ENCODE data around the gene RHBDD1. TPM values are rescaled to one million over a fixed set of nuclear protein-coding genes. Genes with fewer than 3 reads are reported as not detected.

Gene RHBDD1
- total RNA-seq, 2 donors from 2014 or later: 10.2 to 17.3 TPM

DNA sequence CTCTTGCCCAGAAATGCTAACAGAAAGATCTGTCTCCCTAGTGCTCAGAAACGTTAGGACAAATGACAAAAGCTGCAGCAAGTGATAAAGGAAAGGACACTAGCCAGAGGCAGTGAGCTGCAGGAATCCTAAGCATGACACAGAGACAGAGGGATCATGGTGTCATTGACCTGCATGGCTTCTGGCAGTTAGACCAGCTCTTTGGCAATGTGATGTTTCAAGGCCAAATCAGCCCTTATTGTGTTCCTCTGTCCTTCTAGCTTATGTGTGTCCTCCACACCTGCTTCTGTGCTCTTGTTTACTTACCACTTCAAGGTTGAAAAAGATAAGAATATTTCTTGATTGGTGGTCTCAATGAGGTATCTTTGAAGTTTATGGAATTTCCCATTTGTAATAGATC is 120.8 kb downstream of the RHBDD1 start:
- no peak for DNase-seq (ENCODE audit: low spot score)
- Histone ChIP-seq H3K4me1 (ENCODE audit: control insufficient read depth in 1 of 2, low read depth in 2 of 2) (peaks cover 16 to 35% of the 10 kb centered on the region in 2 donors), H3K36me3 (no peaks in the 10 kb centered on the region), H3K27ac (no peak overlapping the region), H3K4me3 (no peak overlapping the region), H3K27me3 (replicated peaks; ENCODE audit: insufficient read depth) (no peaks in the 10 kb centered on the region), H3K9me3 (no peaks in the 10 kb centered on the region)
- TF ChIP-seq, protein P1, sequence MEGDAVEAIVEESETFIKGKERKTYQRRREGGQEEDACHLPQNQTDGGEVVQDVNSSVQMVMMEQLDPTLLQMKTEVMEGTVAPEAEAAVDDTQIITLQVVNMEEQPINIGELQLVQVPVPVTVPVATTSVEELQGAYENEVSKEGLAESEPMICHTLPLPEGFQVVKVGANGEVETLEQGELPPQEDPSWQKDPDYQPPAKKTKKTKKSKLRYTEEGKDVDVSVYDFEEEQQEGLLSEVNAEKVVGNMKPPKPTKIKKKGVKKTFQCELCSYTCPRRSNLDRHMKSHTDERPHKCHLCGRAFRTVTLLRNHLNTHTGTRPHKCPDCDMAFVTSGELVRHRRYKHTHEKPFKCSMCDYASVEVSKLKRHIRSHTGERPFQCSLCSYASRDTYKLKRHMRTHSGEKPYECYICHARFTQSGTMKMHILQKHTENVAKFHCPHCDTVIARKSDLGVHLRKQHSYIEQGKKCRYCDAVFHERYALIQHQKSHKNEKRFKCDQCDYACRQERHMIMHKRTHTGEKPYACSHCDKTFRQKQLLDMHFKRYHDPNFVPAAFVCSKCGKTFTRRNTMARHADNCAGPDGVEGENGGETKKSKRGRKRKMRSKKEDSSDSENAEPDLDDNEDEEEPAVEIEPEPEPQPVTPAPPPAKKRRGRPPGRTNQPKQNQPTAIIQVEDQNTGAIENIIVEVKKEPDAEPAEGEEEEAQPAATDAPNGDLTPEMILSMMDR (IDR thresholded peaks at IDR 0.05): no peak
- ATAC-seq (ENCODE audit: insufficient number of reproducible peaks, low FRiP score, low read depth): no peak

DNA sequence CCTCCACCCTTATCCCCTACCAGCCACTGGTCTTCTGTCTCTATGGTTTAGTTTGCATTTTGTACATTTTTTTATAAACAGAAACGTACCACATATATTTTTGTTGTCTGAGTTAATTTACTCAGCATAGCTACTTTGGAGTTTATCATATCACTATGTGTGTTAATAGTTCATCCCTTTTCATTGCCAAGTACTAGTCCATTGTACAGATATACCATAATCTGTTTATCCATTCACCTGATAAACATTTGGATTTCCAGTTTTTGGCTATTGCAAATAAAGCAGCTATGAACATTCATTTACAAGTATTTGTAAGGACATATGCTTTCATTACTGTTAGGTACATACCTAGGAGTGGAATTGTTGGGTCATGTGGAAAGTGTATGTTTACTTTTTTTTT is 123.6 kb downstream of the RHBDD1 start:
- H3K4me3 ChIP-seq: no peak overlapping the region
- ATAC-seq (ENCODE audit: insufficient number of reproducible peaks, low FRiP score, low read depth) (no peak), DNase-seq (ENCODE audit: low spot score) (no peak)
- H3K36me3 ChIP-seq: no peaks in the 10 kb centered on the region
- H3K27me3 ChIP-seq (replicated peaks; ENCODE audit: insufficient read depth): no peaks in the 10 kb centered on the region
- H3K27ac ChIP-seq: no peak overlapping the region
- TF ChIP-seq, protein P1 (IDR thresholded peaks at IDR 0.05): no peak
- peaks cover 4 to 26% of the 10 kb centered on the region in 2 donors for H3K4me1 ChIP-seq (ENCODE audit: control insufficient read depth in 1 of 2, low read depth in 2 of 2)
- H3K9me3 ChIP-seq: no peaks in the 10 kb centered on the region

DNA sequence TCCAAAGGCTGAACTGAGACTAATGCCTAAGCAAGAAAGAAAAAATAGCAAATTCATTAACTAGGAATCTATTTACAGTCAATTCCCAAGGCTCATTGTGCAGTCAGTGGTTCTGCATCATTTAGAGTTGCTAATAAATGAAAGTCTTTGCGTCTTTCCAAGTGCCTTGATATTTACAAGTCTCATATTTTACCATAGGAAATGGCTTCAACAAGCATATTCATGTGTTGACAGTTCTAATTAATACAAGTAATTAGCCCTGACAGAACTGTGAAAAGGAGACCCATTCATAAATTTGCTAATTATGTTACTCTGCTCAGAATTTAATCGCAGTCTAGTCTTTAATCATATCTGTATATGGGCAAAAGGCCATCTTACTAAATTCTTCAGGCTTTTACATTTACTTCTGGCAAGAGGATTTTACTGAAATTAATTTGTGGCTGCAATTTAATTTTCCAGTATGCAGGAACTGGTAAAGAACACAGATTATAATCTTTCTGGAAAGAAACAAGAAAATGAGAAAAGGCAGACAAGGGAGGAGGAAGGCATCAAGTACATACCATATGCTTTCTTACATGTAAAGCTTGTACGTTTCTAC is 126.4 kb downstream of the RHBDD1 start:
- TF ChIP-seq, protein P1 (IDR thresholded peaks at IDR 0.05): no peak
- ATAC-seq (ENCODE audit: insufficient number of reproducible peaks, low FRiP score, low read depth) (no peak), DNase-seq (ENCODE audit: low spot score) (no peak)
- Histone ChIP-seq H3K27me3 (replicated peaks; ENCODE audit: insufficient read depth) (no peaks in the 10 kb centered on the region), H3K9me3 (no peaks in the 10 kb centered on the region), H3K36me3 (no peaks in the 10 kb centered on the region), H3K4me1 (ENCODE audit: control insufficient read depth in 1 of 2, low read depth in 2 of 2) (peaks cover 0 to 12% of the 10 kb centered on the region in 2 donors), H3K4me3 (no peak overlapping the region), H3K27ac (no peak overlapping the region)

DNA sequence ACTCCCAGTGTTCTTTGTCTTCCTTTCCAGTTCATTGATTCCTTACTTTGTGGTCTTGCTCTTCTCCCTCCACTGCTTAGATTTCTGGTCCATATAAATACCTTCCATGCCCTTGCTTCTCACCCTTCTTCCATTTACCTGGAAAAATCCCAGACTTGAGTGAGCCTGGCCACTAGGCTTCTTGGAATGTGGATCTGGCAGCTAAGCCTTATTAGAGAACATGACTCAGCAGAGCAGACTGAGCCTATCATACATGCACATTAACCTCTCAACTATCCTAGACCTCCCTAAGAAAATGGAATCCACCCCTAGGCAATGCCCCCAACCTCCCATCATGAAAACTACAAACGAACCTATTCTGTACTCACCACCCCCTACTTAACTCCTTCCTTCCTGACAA is 127.7 kb downstream of the RHBDD1 start:
- Histone ChIP-seq H3K27me3 (replicated peaks; ENCODE audit: insufficient read depth) (no peaks in the 10 kb centered on the region), H3K4me1 (ENCODE audit: control insufficient read depth in 1 of 2, low read depth in 2 of 2) (peaks cover 0 to 19% of the 10 kb centered on the region in 2 donors), H3K27ac (no peak overlapping the region), H3K36me3 (no peaks in the 10 kb centered on the region), H3K4me3 (no peak overlapping the region), H3K9me3 (no peaks in the 10 kb centered on the region)
- no peak for DNase-seq (ENCODE audit: low spot score)
- ATAC-seq (ENCODE audit: insufficient number of reproducible peaks, low FRiP score, low read depth): peak; percentile 56
- TF ChIP-seq, protein P1 (IDR thresholded peaks at IDR 0.05): no peak

DNA sequence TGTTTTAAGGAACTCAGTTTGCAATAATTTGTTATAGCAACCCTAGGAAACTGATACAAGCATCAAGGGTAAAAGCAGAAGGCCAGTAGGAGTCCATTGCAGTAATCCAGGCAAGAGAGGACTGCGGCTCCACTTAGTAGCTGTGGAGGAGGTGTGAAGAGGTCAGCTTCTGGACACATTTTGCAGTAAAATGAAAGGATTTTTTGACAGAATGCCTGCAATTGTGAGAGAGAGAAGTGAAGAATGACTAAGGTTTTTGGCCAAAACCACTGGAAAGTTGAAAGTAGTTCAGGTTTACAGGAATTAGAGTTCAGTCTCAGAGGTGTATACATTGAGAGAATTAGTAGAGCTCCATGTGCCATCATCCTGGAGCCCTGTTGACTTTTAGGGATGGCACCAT is 129.5 kb downstream of the RHBDD1 start:
- Histone ChIP-seq H3K4me3 (no peak overlapping the region), H3K36me3 (no peaks in the 10 kb centered on the region), H3K9me3 (no peaks in the 10 kb centered on the region), H3K27me3 (replicated peaks; ENCODE audit: insufficient read depth) (no peaks in the 10 kb centered on the region), H3K4me1 (ENCODE audit: control insufficient read depth in 1 of 2, low read depth in 2 of 2) (peaks cover 8 to 36% of the 10 kb centered on the region in 2 donors), H3K27ac (peak overlapping the region in 1 of 2 donors; percentile 1)
- no peak for DNase-seq (ENCODE audit: low spot score)
- ATAC-seq (ENCODE audit: insufficient number of reproducible peaks, low FRiP score, low read depth): no peak
- TF ChIP-seq, protein P1 (IDR thresholded peaks at IDR 0.05): no peak
